NK-92 (cell line): ENCODE data around the gene RTBDN.
"Not testable (repeated sequence)": the region's sequence is repeated elsewhere in the genome, so short reads cannot be mapped to it uniquely, and the experiment has no call there.

Experiments
- DNase-seq: peaks from one replicate; lab custom pipeline; 2025; ENCODE audit not compliant: unreplicated experiment; lab: John Stamatoyannopoulos, UW

Gene RTBDN

DNA sequence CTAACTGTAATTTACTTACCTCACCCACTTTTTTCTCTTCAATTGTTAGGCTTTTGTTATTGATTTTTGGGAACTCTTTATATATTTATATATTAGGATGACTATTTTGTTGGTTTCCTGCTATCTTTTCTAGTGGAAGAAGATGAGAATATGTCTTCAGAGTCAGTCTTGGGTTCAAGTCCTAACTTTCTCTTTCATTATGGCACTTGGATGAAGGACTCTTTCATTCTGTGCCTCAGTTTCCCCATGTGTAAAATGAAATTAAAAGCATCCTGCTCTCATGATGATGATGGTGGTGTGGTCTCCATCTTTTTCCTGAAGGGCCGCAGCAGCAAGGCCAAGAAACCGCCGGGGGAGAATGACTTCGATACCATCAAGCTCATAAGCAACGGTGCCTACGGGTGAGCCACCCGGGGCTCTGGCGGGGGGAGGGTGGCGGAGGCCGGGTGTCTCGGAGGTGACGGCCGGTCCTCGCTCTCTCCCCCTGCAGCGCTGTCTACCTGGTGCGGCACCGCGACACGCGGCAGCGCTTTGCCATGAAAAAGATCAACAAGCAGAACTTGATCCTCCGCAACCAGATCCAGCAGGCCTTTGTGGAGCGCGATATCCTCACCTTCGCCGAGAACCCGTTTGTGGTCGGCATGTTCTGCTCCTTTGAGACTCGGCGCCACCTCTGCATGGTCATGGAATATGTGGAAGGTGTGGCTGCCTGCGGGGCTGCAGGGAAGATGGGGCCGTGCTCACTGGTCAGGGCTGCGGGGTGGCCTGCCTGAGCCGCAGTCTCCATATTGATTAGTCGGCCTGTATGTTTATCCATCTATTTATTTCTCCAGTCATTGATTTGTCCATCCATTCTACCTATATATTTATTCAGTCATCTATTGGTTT is 23.9 kb upstream of the RTBDN start:
- DNase-seq = no peak

GRCh38 chr19:12856653-12857052 is 22.3 kb upstream of the RTBDN start:
- no peak for DNase-seq

DNA sequence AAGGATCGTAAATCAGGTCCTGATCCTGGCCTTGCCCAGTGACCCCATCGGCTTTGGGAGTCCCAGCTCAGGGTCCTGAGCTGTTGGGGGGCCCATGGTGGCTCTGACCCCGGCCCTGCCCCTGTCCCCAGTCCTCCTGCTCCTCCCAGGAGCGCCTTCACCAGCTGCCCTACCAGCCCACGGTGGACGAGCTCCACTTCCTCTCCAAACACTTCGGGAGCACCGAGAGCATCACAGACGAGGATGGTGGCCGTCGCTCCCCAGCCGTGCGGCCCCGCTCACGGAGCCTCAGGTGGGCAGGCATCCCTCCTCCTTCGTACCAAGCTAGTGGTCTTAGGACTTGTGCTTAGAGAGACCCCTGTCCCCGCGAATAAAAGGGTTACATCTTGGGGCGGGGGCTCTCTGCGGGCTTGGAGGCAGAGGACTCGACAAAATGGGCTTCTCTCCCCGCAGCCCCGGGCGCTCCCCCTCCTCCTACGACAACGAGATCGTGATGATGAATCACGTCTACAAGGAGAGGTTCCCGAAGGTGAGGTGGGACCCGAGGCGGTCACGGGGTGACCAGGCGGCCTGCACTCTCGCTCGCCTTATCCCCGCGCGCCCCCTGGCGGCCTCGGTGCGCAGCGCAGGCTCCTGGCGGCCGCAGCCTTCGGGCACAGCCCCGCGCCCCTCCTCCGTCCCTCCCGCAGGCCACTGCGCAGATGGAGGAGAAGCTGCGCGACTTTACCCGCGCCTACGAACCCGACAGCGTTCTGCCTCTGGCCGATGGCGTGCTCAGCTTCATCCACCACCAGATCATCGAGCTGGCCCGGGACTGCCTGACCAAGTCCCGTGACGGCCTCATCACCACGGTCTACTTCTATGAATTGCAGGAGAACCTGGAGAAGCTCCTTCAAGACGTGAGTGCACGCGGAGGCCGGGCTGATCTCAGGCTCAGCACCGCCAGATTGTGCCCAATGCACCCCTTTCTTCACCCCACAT is 13.1 kb upstream of the RTBDN start:
- no peak for DNase-seq

DNA sequence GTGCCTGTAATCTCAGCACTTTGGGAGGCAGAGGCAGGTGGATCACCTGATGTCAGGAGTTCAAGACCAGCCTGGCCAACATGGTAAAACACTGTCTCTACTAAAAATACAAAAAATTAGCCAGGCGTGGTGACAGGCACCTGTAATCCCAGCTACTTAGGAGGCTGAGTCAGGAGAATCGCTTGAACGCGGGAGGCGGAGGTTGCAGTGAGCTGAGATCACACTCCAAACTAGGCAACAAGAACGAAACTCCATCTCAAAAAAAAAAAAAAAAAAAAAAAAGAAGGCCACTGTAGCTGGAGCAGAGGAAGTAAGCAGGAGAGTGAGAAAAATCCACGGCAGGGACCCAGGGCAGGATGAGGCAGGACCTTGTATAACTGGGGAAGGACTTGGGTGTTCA is 12.2 kb upstream of the RTBDN start:
- DNase-seq = not testable (repeated sequence)

- DNase-seq = no peak
Measured at GRCh38 chr19:12843999-12844732, 9.8 kb upstream of the RTBDN start.

DNA sequence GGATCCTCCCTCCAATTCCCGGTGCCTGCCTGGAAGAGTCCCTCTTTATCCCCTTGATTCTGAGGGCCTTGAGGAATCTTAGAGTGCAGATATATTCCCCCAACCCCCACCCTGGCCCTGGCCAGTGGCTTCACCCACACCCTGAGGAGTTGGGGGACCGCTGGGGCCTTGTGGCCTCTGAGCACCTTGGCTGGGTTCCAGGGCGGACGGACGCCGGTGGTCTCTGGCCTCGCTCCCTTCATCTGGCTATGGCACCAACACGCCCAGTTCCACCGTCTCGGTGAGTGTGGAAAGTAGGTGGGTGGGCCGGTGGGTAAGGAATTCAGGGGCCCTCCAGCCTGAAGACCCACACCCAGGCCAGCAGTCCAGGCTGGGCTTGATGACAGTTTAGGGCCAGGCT is 8.9 kb upstream of the RTBDN start:
- DNase-seq = no peak

- DNase-seq = no peak
Measured at GRCh38 chr19:12842511-12842910, 8.1 kb upstream of the RTBDN start.

- DNase-seq = no peak
Measured at GRCh38 chr19:12841094-12841493, 6.7 kb upstream of the RTBDN start.

GRCh38 chr19:12840091-12841079 is 6.0 kb upstream of the RTBDN start:
- DNase-seq = no peak

DNA sequence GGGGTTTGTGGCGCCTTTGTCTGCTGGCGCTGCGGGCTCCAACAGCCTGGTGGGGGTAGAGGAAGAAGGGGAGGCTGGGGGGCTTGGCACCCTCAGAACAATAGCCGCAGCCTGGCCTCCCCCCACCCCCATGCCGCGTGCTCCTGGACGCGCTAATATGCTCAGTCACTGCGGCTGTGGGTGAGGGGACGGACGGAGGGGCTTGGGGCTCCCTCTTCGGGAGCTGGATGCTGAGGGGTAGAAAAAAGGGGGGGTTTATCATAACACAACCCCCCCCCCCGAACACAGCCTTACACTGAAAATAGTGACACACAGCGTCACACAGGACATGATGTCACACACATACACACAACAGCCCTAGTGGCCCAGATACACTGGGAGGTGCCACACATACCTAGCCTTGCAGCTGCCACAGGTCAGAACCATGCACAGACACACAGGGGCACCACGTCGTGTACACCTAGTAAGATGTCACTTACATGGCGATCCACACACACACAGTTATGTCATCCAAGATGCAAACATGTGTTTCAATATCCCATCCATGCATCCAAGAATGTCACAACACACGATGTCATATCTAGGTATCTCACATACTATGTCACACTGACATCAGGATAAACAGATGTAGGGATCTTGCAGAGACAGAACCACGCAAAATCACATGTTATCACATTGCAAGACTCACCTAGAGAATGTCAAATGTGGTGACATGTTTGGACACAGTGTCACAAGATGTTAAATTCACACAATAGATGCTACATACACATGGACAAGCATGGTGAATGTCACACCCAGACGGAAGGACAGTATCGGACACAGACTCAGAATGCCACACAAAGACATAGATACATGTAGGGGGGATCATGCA is 4.7 kb upstream of the RTBDN start:
- DNase-seq = no peak

GRCh38 chr19:12838182-12838885 is 4.0 kb upstream of the RTBDN start, which contains the start of gene MAST1:
Gene MAST1 (plus strand): TSS chr19:12838515. CDS start chr19:12838573, 58 bp downstream.
- no peak for DNase-seq

GRCh38 chr19:12837225-12837624 is 2.8 kb upstream of the RTBDN start:
- no peak for DNase-seq

GRCh38 chr19:12836529-12836863 is 2.1 kb upstream of the RTBDN start:
- no peak for DNase-seq

GRCh38 chr19:12834976-12835757 is 788 bp upstream of the RTBDN start:
- DNase-seq = no peak

- DNase-seq = no peak
Measured at GRCh38 chr19:12833738-12834565, 427 bp downstream of the RTBDN start.

- DNase-seq = no peak
Measured at GRCh38 chr19:12833418-12833737, 1.0 kb downstream of the RTBDN start.

- no peak for DNase-seq
Measured at GRCh38 chr19:12828494-12828893, 5.9 kb downstream of the RTBDN start.
